ENCODE data around the gene BANF1.

Gene BANF1

GRCh38 chr11:66042227-66042995 is 40.1 kb downstream of the BANF1 start:
- Histone ChIP-seq H3K9me3 (ENCODE audit: control insufficient read depth, low read length) (no peaks in the 10 kb centered on the region), H3K36me3 (ENCODE audit: control insufficient read depth, insufficient read depth, low read length) (no peaks in the 10 kb centered on the region), H3K4me3 (ENCODE audit: extremely low read depth, insufficient read depth, low read length, poor library complexity, severe bottlenecking) (no peak overlapping the region), H3K4me1 (ENCODE audit: control insufficient read depth, insufficient read depth, low read length, poor library complexity, severe bottlenecking) (no peaks in the 10 kb centered on the region), H3K27ac (ENCODE audit: low read depth, low read length, severe bottlenecking) (no peak overlapping the region)
- WGBS, 2 experiments (ENCODE audit: insufficient coverage in 2 of 2): 96% methylated on average over 78 to 79 of the region's 81 CpGs

- H3K27ac ChIP-seq (ENCODE audit: low read depth, low read length, severe bottlenecking): no peak overlapping the region
- no peaks in the 10 kb centered on the region for H3K4me1 ChIP-seq (ENCODE audit: control insufficient read depth, insufficient read depth, low read length, poor library complexity, severe bottlenecking)
- no peaks in the 10 kb centered on the region for H3K9me3 ChIP-seq (ENCODE audit: control insufficient read depth, low read length)
- H3K36me3 ChIP-seq (ENCODE audit: control insufficient read depth, insufficient read depth, low read length): no peaks in the 10 kb centered on the region
- WGBS, 2 experiments (ENCODE audit: insufficient coverage in 2 of 2): 96 to 98% methylated on average over 77 to 84 of the region's 88 CpGs
- H3K4me3 ChIP-seq (ENCODE audit: extremely low read depth, insufficient read depth, low read length, poor library complexity, severe bottlenecking): no peak overlapping the region
These were observed 40.9 kb downstream of the BANF1 start for GRCh38 chr11:66042996-66043906.

- Histone ChIP-seq H3K9me3 (ENCODE audit: control insufficient read depth, low read length) (no peaks in the 10 kb centered on the region), H3K4me1 (ENCODE audit: control insufficient read depth, insufficient read depth, low read length, poor library complexity, severe bottlenecking) (no peaks in the 10 kb centered on the region), H3K4me3 (ENCODE audit: extremely low read depth, insufficient read depth, low read length, poor library complexity, severe bottlenecking) (no peak overlapping the region), H3K36me3 (ENCODE audit: control insufficient read depth, insufficient read depth, low read length) (no peaks in the 10 kb centered on the region), H3K27ac (ENCODE audit: low read depth, low read length, severe bottlenecking) (no peak overlapping the region)
- 80 to 84% methylated on average over 5 to 6 of the region's 6 CpGs for WGBS, 2 experiments (ENCODE audit: insufficient coverage in 2 of 2)
These were observed 42.5 kb downstream of the BANF1 start for GRCh38 chr11:66044757-66045156.

GRCh38 chr11:66045177-66045639 is 42.9 kb downstream of the BANF1 start:
- 11 to 30% methylated on average over 7 to 8 of the region's 11 CpGs for WGBS, 2 experiments (ENCODE audit: insufficient coverage in 2 of 2)
- no peaks in the 10 kb centered on the region for H3K4me1 ChIP-seq (ENCODE audit: control insufficient read depth, insufficient read depth, low read length, poor library complexity, severe bottlenecking)

GRCh38 chr11:66046901-66047300 is 44.6 kb downstream of the BANF1 start:
- no peak overlapping the region for H3K27ac ChIP-seq (ENCODE audit: low read depth, low read length, severe bottlenecking)
- no peak overlapping the region for H3K4me3 ChIP-seq (ENCODE audit: extremely low read depth, insufficient read depth, low read length, poor library complexity, severe bottlenecking)
- 100% methylated on average over 3 of the region's 3 CpGs; no CpG with 5 or more reads in 1 of the 2 experiments for WGBS, 2 experiments (ENCODE audit: insufficient coverage in 2 of 2)
- H3K36me3 ChIP-seq (ENCODE audit: control insufficient read depth, insufficient read depth, low read length): no peaks in the 10 kb centered on the region
- H3K9me3 ChIP-seq (ENCODE audit: control insufficient read depth, low read length): no peaks in the 10 kb centered on the region
- H3K4me1 ChIP-seq (ENCODE audit: control insufficient read depth, insufficient read depth, low read length, poor library complexity, severe bottlenecking): peaks cover 10% of the 10 kb centered on the region

More at GRCh38 chr11:66045177-66045639, 42.9 kb downstream of the BANF1 start:
- no peak overlapping the region for H3K27ac ChIP-seq (ENCODE audit: low read depth, low read length, severe bottlenecking)
- H3K4me3 ChIP-seq (ENCODE audit: extremely low read depth, insufficient read depth, low read length, poor library complexity, severe bottlenecking): no peak overlapping the region
- H3K9me3 ChIP-seq (ENCODE audit: control insufficient read depth, low read length): no peaks in the 10 kb centered on the region
- no peaks in the 10 kb centered on the region for H3K36me3 ChIP-seq (ENCODE audit: control insufficient read depth, insufficient read depth, low read length)

- Histone ChIP-seq H3K4me1 (ENCODE audit: control insufficient read depth, insufficient read depth, low read length, poor library complexity, severe bottlenecking) (peaks cover 10% of the 10 kb centered on the region), H3K27ac (ENCODE audit: low read depth, low read length, severe bottlenecking) (no peak overlapping the region), H3K36me3 (ENCODE audit: control insufficient read depth, insufficient read depth, low read length) (no peaks in the 10 kb centered on the region), H3K9me3 (ENCODE audit: control insufficient read depth, low read length) (no peaks in the 10 kb centered on the region), H3K4me3 (ENCODE audit: extremely low read depth, insufficient read depth, low read length, poor library complexity, severe bottlenecking) (peak overlapping the region; percentile 43)
- 85 to 94% methylated on average over 11 of the region's 11 CpGs for WGBS, 2 experiments (ENCODE audit: insufficient coverage in 2 of 2)
These were observed 45.5 kb downstream of the BANF1 start for GRCh38 chr11:66047541-66048365.

- Histone ChIP-seq H3K4me1 (ENCODE audit: control insufficient read depth, insufficient read depth, low read length, poor library complexity, severe bottlenecking) (peaks cover 17% of the 10 kb centered on the region), H3K27ac (ENCODE audit: low read depth, low read length, severe bottlenecking) (no peak within 1 kb of the TSS), H3K9me3 (ENCODE audit: control insufficient read depth, low read length) (no peaks in the 10 kb centered on the region), H3K36me3 (ENCODE audit: control insufficient read depth, insufficient read depth, low read length) (peaks cover 7% of the 10 kb centered on the region), H3K4me3 (ENCODE audit: extremely low read depth, insufficient read depth, low read length, poor library complexity, severe bottlenecking) (peak within 1 kb of the TSS; percentile 43)
- 2 to 13% methylated on average over 7 to 11 of the region's 39 CpGs for WGBS, 2 experiments (ENCODE audit: insufficient coverage in 2 of 2)
These were observed 46.4 kb downstream of the BANF1 start, which contains the start of gene GAL3ST3 for GRCh38 chr11:66048547-66049323. GAL3ST3 (minus strand) TSS chr11:66049161; CDS start chr11:66045415, 3,746 bp downstream.

GRCh38 chr11:66050581-66051231 is 48.4 kb downstream of the BANF1 start:
- Histone ChIP-seq H3K36me3 (ENCODE audit: control insufficient read depth, insufficient read depth, low read length) (peaks cover 26% of the 10 kb centered on the region), H3K4me1 (ENCODE audit: control insufficient read depth, insufficient read depth, low read length, poor library complexity, severe bottlenecking) (peaks cover 18% of the 10 kb centered on the region), H3K4me3 (ENCODE audit: extremely low read depth, insufficient read depth, low read length, poor library complexity, severe bottlenecking) (no peak overlapping the region), H3K27ac (ENCODE audit: low read depth, low read length, severe bottlenecking) (peak overlapping the region; percentile 93), H3K9me3 (ENCODE audit: control insufficient read depth, low read length) (no peaks in the 10 kb centered on the region)
- 71% methylated on average over 2 of the region's 5 CpGs; no CpG with 5 or more reads in 1 of the 2 experiments for WGBS, 2 experiments (ENCODE audit: insufficient coverage in 2 of 2)

GRCh38 chr11:66051371-66051765 is 49.1 kb downstream of the BANF1 start:
- 6 to 49% methylated on average over 7 to 9 of the region's 12 CpGs for WGBS, 2 experiments (ENCODE audit: insufficient coverage in 2 of 2)
- H3K36me3 ChIP-seq (ENCODE audit: control insufficient read depth, insufficient read depth, low read length): peaks cover 33% of the 10 kb centered on the region
- peak overlapping the region; percentile 93 for H3K27ac ChIP-seq (ENCODE audit: low read depth, low read length, severe bottlenecking)
- no peaks in the 10 kb centered on the region for H3K9me3 ChIP-seq (ENCODE audit: control insufficient read depth, low read length)
- peak overlapping the region; percentile 99 for H3K4me3 ChIP-seq (ENCODE audit: extremely low read depth, insufficient read depth, low read length, poor library complexity, severe bottlenecking)
- H3K4me1 ChIP-seq (ENCODE audit: control insufficient read depth, insufficient read depth, low read length, poor library complexity, severe bottlenecking): peaks cover 18% of the 10 kb centered on the region
